Erythroblast (primary cell): ENCODE measurements around the gene TIMM17A.
A peak's percentile ranks its signal among the peaks of the same experiment; 100 is the strongest.

Experiments used
- DNase-seq, 2 experiments: peaks; one replicate each; lab custom pipeline; 2025; lab: John Stamatoyannopoulos, UW
- GATA1 ChIP-seq: IDR thresholded peaks from 2 replicates; pipeline ENCODE4 v1.6.1; 2011; ENCODE audit warnings: low read depth, mild to moderate bottlenecking, control low read depth, low read length, moderate library complexity
- POLR2A ChIP-seq: IDR thresholded peaks from 2 replicates; pipeline ENCODE4 v1.6.1; 2011; ENCODE audit warnings: mild to moderate bottlenecking, low read length

The TIMM17A gene

GRCh38 chr1:201982623-201983379 is 27.5 kb downstream of the TIMM17A start, which contains the start of gene RNPEP:
TSS of gene RNPEP (plus strand) at chr1:201982648. CDS start at chr1:201982667, 19 bp downstream.
- TF ChIP-seq POLR2A: no peak
- no peak for TF ChIP-seq GATA1
- peak; percentile 64 to 72 for DNase-seq

DNA sequence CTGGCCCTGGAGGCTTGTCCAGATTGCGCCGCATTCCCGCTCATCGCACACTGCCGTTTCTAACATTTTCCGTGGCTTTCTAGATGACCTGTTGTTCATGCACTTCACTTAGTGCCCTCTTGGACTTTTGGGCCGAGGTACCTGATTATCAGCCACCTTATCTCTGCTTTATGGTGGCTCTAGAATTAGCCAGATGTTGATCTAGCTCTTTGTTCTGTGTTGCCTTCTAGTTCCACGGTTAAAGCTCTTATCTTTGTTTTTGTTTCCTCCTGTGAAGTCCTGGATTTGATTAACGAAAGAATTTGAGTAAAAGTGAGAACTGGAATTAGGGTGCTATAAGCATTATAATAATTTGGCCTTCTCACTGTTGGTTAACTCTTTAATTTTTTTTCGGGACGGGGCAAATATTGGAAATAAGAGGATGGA is 28.1 kb downstream of the TIMM17A start:
- DNase-seq: peak in 1 of 2 experiments; percentile 46
- no peak for TF ChIP-seq POLR2A
- TF ChIP-seq GATA1: no peak

DNA sequence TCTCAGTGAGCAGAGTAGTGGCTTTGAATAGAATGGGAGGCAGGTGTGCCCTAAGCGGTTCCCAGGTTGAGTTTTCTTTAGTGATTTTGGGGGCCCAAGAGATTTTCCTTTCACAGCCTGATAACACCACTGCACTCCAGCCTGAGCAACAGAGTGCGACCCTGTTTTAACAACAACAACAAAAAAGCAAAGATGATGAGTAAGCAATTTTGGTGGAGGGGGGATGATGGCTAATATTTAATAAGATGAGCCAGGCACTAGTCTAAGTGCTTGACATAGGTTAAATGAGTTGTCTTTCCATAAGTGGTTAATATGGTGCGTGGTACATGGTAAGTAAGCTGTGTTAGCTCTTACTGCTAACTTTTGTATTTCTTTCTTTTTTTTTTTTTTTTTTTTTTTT is 29.1 kb downstream of the TIMM17A start:
- TF ChIP-seq GATA1: no peak
- no peak for TF ChIP-seq POLR2A
- DNase-seq: no peak

DNA sequence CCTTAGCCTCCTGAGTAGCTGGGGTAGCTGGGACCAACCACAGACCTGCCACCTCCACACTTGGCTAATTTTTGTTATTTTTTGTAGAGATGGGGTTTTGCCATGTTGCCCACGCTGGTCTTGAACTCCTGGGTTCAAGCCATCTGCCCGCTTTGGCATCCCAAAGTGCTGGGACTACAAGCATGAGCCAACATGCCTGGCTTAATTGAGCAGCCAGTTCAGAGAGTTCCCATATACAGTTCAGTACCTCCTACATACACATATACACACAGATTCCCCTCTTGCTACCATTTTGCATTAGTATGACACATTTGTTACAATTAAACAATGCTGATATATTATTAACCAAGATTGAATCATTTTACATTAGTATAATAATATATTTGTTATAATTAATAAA is 30.1 kb downstream of the TIMM17A start:
- DNase-seq: no peak
- TF ChIP-seq POLR2A (no peak), GATA1 (no peak)

- TF ChIP-seq POLR2A: no peak
- TF ChIP-seq GATA1: no peak
- DNase-seq: no peak
Measured at GRCh38 chr1:201988601-201989000, 33.3 kb downstream of the TIMM17A start.

DNA sequence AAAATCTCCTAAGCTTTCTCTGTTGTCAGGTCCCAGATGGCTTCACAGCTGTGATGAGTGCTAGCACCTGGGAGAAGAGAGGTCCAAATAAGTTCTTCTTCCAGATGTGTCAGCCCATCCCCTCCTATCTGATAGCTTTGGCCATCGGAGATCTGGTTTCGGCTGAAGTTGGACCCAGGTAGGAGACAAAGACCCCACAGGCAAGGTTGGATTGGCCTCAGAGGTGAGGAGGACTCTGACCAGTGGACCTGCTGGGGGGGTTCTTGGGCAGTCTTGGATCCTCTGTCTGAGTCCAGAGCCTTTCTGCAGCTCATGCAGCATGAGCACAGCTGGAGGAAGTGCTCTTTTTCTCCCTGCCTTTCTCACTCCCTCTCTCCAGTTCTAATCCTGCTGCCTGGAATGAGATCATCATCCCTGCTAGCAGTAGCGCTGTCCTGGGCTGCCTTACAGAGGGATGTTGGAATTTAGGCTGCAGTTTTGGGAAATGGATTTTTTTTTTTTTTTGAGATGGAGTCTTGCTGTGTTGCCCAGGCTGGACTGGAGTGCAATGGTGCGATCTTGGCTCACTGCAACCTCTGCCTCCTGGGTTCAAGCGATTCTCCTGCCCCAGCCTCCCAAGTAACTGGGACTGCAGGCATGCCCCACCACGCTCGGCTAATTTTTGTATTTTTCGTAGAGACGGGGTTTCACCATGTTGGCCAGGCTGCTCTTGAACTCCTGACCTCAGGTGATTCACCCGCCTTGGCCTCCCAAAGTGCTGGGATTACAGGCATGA is 34.2 kb downstream of the TIMM17A start:
- no peak for DNase-seq
- TF ChIP-seq POLR2A: no peak
- no peak for TF ChIP-seq GATA1

- TF ChIP-seq GATA1: no peak
- no peak for TF ChIP-seq POLR2A
- DNase-seq: no peak
Measured at GRCh38 chr1:201990427-201990826, 35.1 kb downstream of the TIMM17A start.

DNA sequence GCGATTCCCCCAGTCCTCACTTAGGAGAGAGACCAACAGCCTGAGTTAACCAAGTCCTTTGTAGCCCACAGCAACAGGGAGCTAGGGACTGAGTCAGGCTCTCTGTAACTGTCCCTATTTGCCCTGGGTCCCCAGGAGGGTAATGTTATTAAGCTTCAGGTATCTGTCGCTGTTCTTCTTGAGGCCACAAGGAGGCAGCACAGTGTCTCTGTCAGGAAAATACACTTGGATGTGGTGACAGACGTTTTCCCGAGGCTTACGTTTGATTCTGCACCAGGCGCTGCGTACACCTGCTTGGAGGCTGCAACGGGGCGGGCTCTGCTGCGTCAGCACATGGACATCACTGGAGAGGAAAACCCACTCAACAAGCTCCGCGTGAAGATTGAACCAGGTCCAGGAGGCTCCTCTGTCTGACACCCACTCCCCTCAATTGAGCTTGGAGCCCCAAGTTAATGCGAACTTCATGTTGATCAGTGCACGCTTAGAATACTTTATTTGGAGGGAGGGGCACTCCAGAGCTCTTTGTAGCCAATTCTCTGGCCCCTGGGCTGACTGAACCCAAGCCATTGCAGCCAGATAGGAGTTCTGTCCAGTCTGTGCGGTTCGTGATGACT is 44.4 kb downstream of the TIMM17A start:
- DNase-seq: peak; percentile 66 to 81

GRCh38 chr1:202002507-202002906 is 47.2 kb downstream of the TIMM17A start:
- DNase-seq: no peak
- no peak for TF ChIP-seq POLR2A
- TF ChIP-seq GATA1: no peak

More for the DNA sequence above, 44.4 kb downstream of the TIMM17A start:
- no peak for TF ChIP-seq GATA1
- no peak for TF ChIP-seq POLR2A

DNA sequence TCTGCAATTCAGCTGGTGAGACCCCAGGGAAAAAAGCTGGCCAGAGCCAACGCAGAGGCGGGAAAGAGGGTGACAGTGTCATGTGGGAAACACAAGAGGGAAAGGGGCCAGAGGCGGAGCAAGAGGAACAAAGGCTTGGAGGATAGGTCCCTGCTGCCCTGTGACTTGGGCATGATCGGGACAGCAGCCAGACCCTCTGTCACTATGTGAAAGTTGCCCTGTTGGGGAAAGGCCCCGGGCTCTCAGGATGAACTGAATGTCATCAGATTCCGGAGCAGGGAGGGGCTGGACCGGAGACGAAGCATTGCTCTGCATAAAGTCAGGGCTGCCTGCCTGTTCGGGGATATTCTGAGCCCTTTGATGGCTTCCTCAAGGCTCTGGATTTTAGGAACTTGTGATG is 49.4 kb downstream of the TIMM17A start:
- TF ChIP-seq GATA1: no peak
- no peak for TF ChIP-seq POLR2A
- DNase-seq: no peak

GRCh38 chr1:202005958-202006357 is 50.7 kb downstream of the TIMM17A start:
- DNase-seq: peak in 1 of 2 experiments; percentile 24
- TF ChIP-seq GATA1 (no peak), POLR2A (no peak)

DNA sequence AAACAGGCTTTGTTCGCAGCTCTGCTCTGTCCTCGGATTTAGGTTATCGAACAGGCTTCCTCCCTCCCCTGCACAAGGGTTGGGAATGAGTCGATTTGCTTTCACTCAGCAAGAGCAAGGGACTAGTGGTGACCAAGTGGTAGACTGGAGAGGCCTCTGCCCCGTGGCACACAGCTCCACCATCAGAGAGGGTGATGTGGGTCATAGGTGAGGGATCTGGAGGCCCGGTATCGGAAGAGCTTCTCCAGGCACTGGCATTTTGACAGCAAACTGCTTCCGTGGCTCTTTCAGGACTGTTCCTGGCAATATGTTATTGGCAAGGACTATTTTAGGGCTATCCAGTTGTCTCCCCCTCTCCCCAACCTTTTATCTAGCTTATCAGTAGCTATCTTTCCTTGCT is 52.0 kb downstream of the TIMM17A start:
- DNase-seq: no peak
- TF ChIP-seq POLR2A (no peak), GATA1 (no peak)

DNA sequence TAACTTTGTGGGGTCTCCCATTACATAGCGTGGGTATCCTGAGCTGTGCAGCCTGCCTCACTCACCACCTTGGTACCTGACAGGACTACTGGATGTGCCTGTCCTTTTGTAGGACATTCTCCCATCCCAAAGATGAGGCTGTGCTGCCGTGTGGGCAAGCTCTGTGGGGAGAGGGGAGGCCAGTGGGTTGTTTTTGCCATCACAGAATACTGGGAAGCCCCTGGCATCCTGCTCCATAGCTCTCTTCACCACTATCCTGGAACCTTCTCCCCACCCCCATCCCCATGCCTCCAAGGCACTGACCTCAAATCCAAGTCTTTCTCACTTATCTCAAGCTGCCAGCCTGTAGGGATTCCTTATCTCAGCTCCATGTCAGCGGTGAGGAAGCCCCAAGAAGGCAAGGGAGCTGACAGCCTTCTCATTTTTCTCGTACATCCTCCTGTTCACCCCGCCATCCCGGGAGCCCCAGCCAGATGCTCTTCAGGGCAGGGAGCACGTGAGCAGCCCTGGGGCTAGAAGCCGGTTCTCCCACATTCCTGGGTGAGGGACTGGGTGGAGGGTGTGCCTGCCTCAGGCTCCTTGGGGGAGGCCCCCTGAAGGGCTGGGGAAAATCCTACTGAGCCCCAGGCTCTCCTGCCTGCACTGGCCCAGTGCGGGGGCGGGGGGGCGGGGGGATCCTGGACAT is 52.6 kb downstream of the TIMM17A start:
- peak in 1 of 2 experiments; percentile 22 for DNase-seq
- no peak for TF ChIP-seq POLR2A
- no peak for TF ChIP-seq GATA1
